Measurements from ENCODE around the gene B3GALNT2.

Gene B3GALNT2

GRCh38 chr1:235408503-235408960, 95.7 kb downstream of the B3GALNT2 start:
- no peak for DNase-seq

- DNase-seq, result no peak
Measured at GRCh38 chr1:235407419-235407818, 96.8 kb downstream of the B3GALNT2 start.

- DNase-seq, result no peak
Measured at GRCh38 chr1:235404190-235404589, 100.1 kb downstream of the B3GALNT2 start.

- DNase-seq, result no peak
Measured at GRCh38 chr1:235403593-235403992, 100.7 kb downstream of the B3GALNT2 start.

GRCh38 chr1:235402457-235403200, 101.6 kb downstream of the B3GALNT2 start:
- DNase-seq, result no peak

GRCh38 chr1:235401251-235401650, 103.0 kb downstream of the B3GALNT2 start:
- DNase-seq, result no peak
